Cerebellar cortex (tissue), 1 donor: Measurements from ENCODE around the gene GASK1A.
"Not testable (repeated sequence)": the region's sequence is repeated elsewhere in the genome, so short reads cannot be mapped to it uniquely, and the experiment has no call there.

Experiments used
- DNase-seq: peaks from one replicate; pipeline ENCODE4 v3.0.0-alpha.2; 2015; ENCODE audit warnings: low spot score

Gene GASK1A

DNA sequence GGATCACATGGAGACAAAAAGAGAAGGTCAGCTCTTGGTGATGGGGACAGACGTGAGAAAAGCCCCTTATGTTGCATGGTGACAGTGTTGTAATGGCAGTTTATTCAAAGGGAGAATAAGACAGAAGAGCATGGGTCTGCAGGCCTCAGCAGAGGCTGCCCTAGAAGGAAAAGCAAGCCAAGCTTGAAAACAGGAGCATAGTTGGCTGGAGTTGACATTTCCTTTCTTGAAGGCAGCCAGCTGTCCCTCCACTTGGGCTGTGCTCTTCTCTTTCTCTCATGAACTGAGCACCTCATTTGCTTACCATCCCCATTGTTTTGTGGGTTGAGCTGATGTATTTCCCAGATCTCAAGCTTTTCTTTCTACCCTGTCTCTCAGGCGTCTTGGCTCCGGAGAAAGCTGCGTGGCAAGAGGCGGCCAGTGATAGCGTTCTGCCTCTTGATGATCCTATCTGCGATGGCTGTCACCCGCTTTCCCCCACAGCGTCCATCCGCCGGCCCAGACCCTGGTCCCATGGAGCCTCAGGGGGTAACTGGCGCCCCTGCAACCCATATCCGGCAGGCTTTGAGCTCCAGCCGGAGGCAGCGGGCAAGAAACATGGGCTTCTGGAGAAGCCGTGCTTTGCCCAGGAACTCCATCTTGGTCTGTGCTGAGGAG lies 52.9 kb downstream of the GASK1A start:
- DNase-seq, result peak; percentile 24

- DNase-seq, result no peak
Measured at GRCh38 chr3:43032646-43033628, 53.8 kb downstream of the GASK1A start.

- DNase-seq, result no peak
Measured at GRCh38 chr3:43034200-43034599, 55.1 kb downstream of the GASK1A start.

GRCh38 chr3:43034911-43035310 lies 55.8 kb downstream of the GASK1A start:
- DNase-seq, result no peak

DNA sequence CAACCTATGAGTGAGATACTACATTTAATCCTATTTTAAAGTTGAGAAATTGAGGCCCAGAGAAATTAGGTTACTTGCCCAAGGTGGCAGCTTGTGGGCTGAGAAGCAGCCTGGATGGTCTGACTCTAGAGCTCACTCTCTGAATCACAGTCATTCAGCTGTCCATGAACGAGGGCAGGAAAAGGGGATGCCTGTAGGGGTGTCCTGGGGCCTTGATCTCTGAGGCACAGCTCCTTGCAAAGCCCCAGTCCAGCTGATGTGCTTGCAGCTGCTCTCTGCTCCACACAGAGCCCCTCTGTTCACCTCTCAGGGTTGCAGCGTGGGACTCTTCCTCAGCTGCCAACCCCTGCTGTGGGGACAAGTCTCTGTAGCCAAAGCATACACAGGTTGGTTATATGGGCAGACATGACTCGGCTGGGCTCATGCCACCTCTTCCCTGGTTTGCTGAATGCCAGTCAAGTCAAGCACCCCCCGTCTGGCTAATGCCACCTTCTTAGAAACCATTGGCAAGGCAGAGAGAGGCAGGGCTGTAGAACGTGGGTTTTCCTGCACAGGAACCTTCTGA lies 56.8 kb downstream of the GASK1A start:
- no peak for DNase-seq

GRCh38 chr3:43036621-43037423 lies 57.7 kb downstream of the GASK1A start:
- DNase-seq, result no peak

DNA sequence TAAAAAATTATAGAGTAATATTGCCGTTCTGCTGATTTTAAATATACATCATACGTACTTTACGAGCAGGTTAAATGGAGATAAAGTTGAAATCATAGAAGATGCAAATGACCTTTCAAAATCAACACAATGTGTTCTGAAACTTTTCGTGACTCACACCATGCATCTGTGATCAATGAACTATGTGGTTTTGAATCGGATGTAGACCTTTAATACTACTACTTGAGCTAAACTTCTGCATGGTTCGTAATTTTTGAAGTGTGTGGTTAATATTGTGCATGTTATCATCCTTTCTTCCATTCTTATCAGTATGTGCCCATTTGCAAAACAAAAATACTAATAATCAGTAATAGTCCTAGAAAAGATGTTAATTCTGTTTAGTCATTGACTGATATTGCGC lies 58.9 kb downstream of the GASK1A start:
- DNase-seq, result no peak

GRCh38 chr3:43041517-43041916 lies 62.4 kb downstream of the GASK1A start:
- no peak for DNase-seq

DNA sequence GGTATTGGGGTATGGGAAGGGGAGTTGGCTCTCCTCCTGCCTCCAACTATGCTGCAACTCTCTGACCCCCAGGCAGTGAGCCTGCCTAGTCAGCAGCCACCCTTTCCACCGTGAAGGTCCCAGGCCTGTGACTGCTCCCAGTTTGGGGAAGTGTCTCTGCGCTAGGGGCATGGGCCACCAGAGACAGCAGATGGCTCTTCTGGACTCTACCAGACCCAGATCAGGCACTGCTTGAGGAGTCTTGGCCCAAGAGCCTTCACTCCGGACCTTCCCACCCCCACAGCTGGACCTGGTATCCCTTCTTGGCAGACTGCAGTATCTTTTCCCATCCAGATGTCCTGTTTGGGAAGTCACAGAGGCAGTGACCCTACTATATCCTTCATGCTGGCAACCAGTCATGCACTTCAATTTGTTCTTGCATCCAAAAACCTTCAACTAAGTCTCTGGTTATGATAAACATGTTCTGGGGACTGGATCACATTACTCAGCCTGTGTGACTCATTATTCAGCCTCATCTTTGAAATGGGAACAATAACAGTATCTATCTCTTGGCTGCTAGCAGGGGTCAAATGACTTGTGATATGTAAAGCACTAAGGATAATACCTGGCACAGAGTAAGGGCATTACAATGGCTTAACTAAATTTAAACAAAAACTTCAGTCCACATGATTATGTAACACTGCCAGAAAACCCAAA lies 64.1 kb downstream of the GASK1A start:
- DNase-seq, result no peak

DNA sequence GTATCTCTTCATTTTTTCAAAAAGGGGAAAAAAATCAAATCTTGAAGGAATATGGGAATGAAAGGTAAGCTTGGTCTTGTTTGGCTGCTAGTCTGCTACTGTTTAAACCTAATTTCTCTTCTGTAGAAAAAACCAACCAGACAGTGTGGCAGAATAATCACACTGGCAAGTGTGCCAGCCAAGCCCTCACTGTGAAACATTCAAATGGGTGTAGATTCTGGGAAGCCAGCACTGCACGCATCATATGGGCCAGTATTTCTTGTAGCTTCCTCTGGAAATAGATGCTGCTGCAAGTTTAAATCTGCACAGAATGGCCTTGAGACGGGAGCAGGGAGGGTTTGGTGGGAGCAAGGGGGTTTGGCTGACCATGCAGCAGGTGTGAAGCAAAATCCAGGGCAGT lies 64.7 kb downstream of the GASK1A start:
- DNase-seq, result peak; percentile 76

GRCh38 chr3:43045079-43045478 lies 66.0 kb downstream of the GASK1A start:
- DNase-seq, result not testable (repeated sequence)

DNA sequence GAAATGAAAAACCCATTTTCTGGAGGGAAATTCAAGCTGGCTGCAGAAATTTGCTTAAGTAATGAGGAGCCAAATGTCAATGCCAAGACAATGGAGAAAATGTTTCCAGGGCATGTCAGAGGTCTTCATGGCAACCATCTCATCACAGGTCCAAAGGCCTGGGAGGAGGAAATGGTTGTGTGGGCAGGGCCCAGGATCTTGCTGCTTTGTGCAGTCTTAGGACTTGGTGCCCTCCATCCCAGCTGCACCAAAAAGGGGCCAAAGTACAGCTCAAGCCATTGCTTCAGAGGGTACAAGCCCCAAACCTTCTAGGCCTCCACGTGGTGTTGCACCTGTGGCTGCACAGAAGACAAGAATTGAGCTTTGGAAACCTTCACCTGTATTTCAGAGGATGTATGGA lies 67.5 kb downstream of the GASK1A start:
- DNase-seq, result no peak

DNA sequence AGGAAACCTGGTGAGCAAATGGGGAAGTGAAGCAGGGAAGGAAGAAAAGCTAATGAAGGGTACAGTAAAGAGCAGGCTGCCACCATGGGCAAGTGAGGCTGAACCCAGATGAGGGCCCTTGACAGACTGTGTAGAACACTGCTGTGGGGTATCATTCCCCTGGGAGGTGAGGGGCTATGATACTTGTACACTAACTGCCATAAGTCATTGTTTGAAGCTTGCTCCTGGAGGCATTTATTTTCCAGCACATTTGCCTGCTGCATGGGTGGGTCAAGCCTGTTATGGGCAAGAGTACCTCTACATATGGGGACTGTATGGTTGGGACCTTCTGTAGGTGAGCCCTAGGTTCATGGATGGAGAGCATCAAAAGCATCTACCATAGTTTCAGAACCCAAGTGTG lies 69.4 kb downstream of the GASK1A start:
- no peak for DNase-seq

GRCh38 chr3:43053291-43053690 lies 74.2 kb downstream of the GASK1A start:
- DNase-seq, result no peak

DNA sequence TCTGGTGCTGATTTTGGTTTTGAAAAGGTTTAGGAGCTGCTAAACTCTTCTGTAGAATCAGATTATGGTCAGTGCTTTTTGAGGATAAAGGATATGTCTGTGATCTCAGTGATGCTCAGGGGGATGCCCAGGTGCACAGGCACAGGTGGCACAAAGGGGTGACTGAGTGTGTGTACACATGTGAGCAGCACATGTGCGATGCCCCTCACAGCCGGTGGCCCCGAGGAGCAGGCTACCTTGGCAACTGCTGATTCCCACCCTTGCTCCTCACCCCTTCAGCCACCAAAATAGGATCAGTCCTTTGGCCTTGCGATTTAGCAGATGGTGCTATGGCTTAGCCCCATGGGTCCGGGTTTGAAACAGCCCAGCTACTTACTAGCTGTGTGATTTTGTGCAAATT lies 75.6 kb downstream of the GASK1A start:
- no peak for DNase-seq

- no peak for DNase-seq
Measured at GRCh38 chr3:43055393-43055792, 76.3 kb downstream of the GASK1A start.

- peak; percentile 94 for DNase-seq
Measured at GRCh38 chr3:43055806-43056770, 77.0 kb downstream of the GASK1A start.

DNA sequence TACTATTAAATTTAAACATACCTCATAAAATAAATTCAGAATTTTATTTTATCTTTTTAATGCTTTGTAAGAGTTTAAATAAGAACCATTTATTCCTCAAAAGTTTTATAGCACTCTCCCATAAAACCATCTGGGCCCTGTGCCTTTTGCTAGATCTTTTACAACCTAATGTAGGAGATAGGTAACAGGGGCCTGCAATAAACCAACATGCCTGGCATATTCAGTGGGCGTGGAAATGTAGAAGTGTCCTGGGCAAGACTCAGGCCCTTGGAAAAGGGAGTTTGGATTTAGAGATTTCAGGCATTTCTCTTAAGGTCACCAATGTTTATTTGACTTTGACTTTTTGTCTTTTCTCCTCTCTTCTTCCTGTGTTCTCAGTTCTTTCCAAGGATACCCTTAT lies 80.3 kb downstream of the GASK1A start:
- no peak for DNase-seq

DNA sequence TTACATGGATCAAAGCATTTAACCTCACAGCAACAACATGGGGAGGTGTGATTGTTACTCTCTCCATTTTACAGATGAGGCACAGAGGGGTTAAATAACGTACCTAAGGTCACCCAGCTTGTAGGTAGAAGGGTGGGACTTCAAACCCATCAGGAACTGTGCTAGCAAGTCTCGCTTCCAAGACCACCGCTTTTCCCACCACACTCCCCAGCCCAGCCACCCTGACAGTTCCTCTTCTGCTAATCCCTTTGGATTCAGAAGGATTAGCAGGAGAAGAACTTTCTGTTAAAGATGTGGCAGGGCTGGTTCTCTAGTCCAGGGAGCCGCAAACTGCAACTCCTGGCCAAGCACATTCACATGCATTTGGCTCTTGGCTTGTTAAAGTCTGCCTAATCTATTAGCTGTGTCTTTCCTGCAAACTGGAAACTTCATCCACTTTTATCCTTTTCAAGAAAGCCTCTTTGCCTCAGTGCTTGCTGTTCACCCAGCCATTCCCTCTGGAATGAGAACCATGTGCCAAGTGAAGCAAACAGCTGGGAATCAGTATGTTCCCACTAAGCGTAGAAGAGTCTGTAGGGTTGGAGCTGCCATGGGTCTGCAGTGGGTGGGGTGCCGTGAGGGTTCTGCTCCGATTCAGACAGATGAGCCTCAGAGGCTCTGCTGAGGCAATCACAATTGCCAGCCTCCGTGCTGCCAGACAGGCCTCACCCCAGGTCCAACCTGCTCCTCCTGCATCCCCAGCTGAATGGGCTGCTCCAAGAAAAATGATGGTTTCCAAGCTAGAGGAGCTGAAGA lies 82.2 kb downstream of the GASK1A start:
- DNase-seq, result no peak
